Mammary epithelial cell (primary cell): ENCODE measurements around the gene EEF2.

Experiments used
- EZH2 ChIP-seq: IDR thresholded peaks from 2 replicates; pipeline ENCODE4 v1.6.1; 2012; ENCODE audit warnings: low read length, inconsistent platforms, borderline replicate concordance
- TF ChIP-seq, protein P1 (sequence below), 2 donors: IDR thresholded peaks in 1 of 2; conservative IDR thresholded peaks in 1 of 2; 2 replicates each; pipeline ENCODE4 v1.5.1; 2011 to 2012; ENCODE audit warnings: inconsistent platforms in 2 of 2, low read length in 2 of 2, mild to moderate bottlenecking in 2 of 2, control low read depth in 1 of 2, low read depth in 1 of 2; ENCODE audit not compliant: insufficient read depth in 1 of 2; ENCODE audit errors: extremely low read depth in 1 of 2

DNA sequence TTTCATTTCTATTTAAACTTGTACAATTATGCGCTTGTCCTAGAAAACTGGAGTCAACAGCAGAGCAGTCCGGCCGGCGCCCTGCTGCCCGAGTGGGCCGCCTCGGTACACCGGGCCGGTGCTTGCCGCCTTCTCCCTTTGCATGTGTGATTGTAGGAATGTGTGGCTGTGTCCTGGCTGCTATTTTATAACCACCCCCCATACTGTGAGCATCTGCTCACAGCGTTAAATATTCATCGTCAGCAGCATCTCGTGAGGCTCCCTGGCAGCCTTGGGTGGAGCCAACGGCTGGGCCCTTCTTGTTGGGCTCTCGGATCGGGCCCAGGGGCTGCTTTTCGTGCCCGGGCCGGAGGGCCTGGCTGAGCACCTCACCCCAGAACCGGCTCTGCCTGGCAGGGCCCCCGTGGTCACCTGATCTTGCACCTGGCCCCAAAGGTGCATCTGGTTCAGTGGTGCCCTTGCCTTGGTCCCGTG lies 32.9 kb upstream of the EEF2 start:
- TF ChIP-seq, protein P1, sequence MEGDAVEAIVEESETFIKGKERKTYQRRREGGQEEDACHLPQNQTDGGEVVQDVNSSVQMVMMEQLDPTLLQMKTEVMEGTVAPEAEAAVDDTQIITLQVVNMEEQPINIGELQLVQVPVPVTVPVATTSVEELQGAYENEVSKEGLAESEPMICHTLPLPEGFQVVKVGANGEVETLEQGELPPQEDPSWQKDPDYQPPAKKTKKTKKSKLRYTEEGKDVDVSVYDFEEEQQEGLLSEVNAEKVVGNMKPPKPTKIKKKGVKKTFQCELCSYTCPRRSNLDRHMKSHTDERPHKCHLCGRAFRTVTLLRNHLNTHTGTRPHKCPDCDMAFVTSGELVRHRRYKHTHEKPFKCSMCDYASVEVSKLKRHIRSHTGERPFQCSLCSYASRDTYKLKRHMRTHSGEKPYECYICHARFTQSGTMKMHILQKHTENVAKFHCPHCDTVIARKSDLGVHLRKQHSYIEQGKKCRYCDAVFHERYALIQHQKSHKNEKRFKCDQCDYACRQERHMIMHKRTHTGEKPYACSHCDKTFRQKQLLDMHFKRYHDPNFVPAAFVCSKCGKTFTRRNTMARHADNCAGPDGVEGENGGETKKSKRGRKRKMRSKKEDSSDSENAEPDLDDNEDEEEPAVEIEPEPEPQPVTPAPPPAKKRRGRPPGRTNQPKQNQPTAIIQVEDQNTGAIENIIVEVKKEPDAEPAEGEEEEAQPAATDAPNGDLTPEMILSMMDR (conservative IDR thresholded peaks at IDR 0.05 in 1 of 2, IDR thresholded peaks at IDR 0.05 in 1 of 2; ENCODE audit: extremely low read depth in 1 of 2, insufficient read depth in 1 of 2, low read depth in 1 of 2, low read length in 2 of 2) = no peak
- TF ChIP-seq EZH2 = no peak
